Liver (tissue), 9 donors: ENCODE measurements around the gene COX17. TPM values are rescaled to one million over a fixed set of nuclear protein-coding genes. Genes with fewer than 3 reads are reported as not detected.

ENCODE experiments used
- DNase-seq: peaks from one replicate; pipeline ENCODE4 v3.0.0-alpha.2; 2017; ENCODE audit warnings: low spot score
- H3K27ac ChIP-seq, 2 donors: one replicate each; pipeline ENCODE4 v1.7.0; 2013; ENCODE audit warnings: inconsistent platforms in 2 of 2, low read length in 2 of 2, control low read depth in 1 of 2, low read depth in 1 of 2, mild to moderate bottlenecking in 1 of 2
- H3K27me3 ChIP-seq, 4 donors: one replicate each; pipeline versions ENCODE4 v1.6.1 to v1.7.0; 2013; ENCODE audit warnings: low read length in 3 of 4, inconsistent platforms in 1 of 4, mild to moderate bottlenecking in 1 of 4, moderate library complexity in 1 of 4; ENCODE audit not compliant: control insufficient read depth in 4 of 4, insufficient read depth in 4 of 4
- H3K36me3 ChIP-seq, 4 donors: one replicate each; pipeline versions ENCODE4 v1.6.1 to v1.7.0; 2013; ENCODE audit warnings: low read length in 3 of 4, mild to moderate bottlenecking in 3 of 4, low read depth in 1 of 4, moderate library complexity in 1 of 4; ENCODE audit not compliant: control insufficient read depth in 4 of 4, insufficient read depth in 3 of 4
- H3K4me1 ChIP-seq, 4 donors: one replicate each; pipeline versions ENCODE4 v1.6.1 to v1.7.0; 2013; ENCODE audit warnings: low read length in 3 of 4, mild to moderate bottlenecking in 3 of 4, moderate library complexity in 1 of 4; ENCODE audit not compliant: control insufficient read depth in 4 of 4, insufficient read depth in 4 of 4
- H3K4me3 ChIP-seq, 3 donors: one replicate each; pipeline versions ENCODE4 v1.6.1 to v1.7.0; 2013; ENCODE audit warnings: low read length in 3 of 3, control low read depth in 1 of 3, low read depth in 1 of 3, mild to moderate bottlenecking in 1 of 3
- H3K9ac ChIP-seq, 2 donors: one replicate each; pipeline ENCODE4 v1.7.0; 2013; ENCODE audit warnings: low read length in 2 of 2, mild to moderate bottlenecking in 2 of 2, moderate library complexity in 2 of 2, control low read depth in 1 of 2, low read depth in 1 of 2
- H3K9me3 ChIP-seq, 4 donors: one replicate each; pipeline versions ENCODE4 v1.6.1 to v1.7.0; 2013; ENCODE audit warnings: low read length in 3 of 4; ENCODE audit not compliant: control insufficient read depth in 4 of 4
- EGR1 ChIP-seq, 2 donors: IDR thresholded peaks; 2 replicates each; pipeline ENCODE4 v1.6.1; 2016 to 2018; ENCODE audit warnings: antibody characterized with exemption in 2 of 2, low read depth in 2 of 2
- FOXA1 ChIP-seq: IDR thresholded peaks from 2 replicates; pipeline ENCODE4 v1.6.1; 2016; ENCODE audit warnings: antibody characterized with exemption
- FOXA2 ChIP-seq: IDR thresholded peaks from 2 replicates; pipeline ENCODE4 v1.6.1; 2016; ENCODE audit warnings: antibody characterized with exemption
- GABPA ChIP-seq, 2 donors: IDR thresholded peaks in 1 of 2; conservative IDR thresholded peaks in 1 of 2; 2 replicates each; pipeline ENCODE4 v1.6.1; 2016; ENCODE audit warnings: antibody characterized with exemption in 2 of 2, mild to moderate bottlenecking in 1 of 2, moderate library complexity in 1 of 2
- HNF4A ChIP-seq, 2 donors: conservative IDR thresholded peaks; 2 replicates each; pipeline ENCODE4 v1.6.1; 2016; ENCODE audit warnings: antibody characterized with exemption in 2 of 2, mild to moderate bottlenecking in 2 of 2
- HNF4G ChIP-seq: IDR thresholded peaks from 2 replicates; pipeline ENCODE4 v1.6.1; 2016; ENCODE audit warnings: antibody characterized with exemption
- JUND ChIP-seq, 2 donors: IDR thresholded peaks; 2 replicates each; pipeline ENCODE4 v1.6.1; 2016; ENCODE audit warnings: antibody characterized with exemption in 2 of 2
- NR2F2 ChIP-seq: IDR thresholded peaks from 2 replicates; pipeline ENCODE4 v1.6.1; 2016; ENCODE audit warnings: antibody characterized with exemption
- RAD21 ChIP-seq, 2 donors: IDR thresholded peaks; 2 replicates each; pipeline ENCODE4 v1.6.1; 2016; ENCODE audit warnings: antibody characterized with exemption in 2 of 2, mild to moderate bottlenecking in 2 of 2
- RXRA ChIP-seq, 2 donors: IDR thresholded peaks; 2 replicates each; pipeline ENCODE4 v1.6.1; 2017 to 2018; ENCODE audit warnings: antibody characterized with exemption in 2 of 2, mild to moderate bottlenecking in 1 of 2
- SP1 ChIP-seq: IDR thresholded peaks from 2 replicates; pipeline ENCODE4 v1.6.1; 2018; ENCODE audit warnings: antibody characterized with exemption, mild to moderate bottlenecking
- TAF1 ChIP-seq: conservative IDR thresholded peaks from 2 replicates; pipeline ENCODE4 v1.6.1; 2016; ENCODE audit warnings: antibody characterized with exemption, mild to moderate bottlenecking
- YY1 ChIP-seq: IDR thresholded peaks from 2 replicates; pipeline ENCODE4 v1.6.1; 2016; ENCODE audit warnings: antibody characterized with exemption, mild to moderate bottlenecking
- WGBS: extraction: QIAGEN DNeasy Blood & Tissue Kit; methylation state at CpG from one replicate; pipeline ENCODE4 v1.1.7; 2013; 5-methylcytosine and 5-hydroxymethylcytosine counted together
- polyA plus RNA-seq, 2 donors: library from polyadenylated mRNA; stranded (reverse) in 1 of 2; unstranded in 1 of 2; fragments of 200-250 nt in 1 of 2; fragments of >200 nt in 1 of 2; fragmentation: Nextera tagmentation in 1 of 2; extraction: Ambion mirVana in 1 of 2; gene quantifications; one replicate each; pipeline versions ENCODE4 v1.2.1 to v1.2.3, GENCODE V29; 2013 to 2015
- total RNA-seq, 2 donors: library from RNA; depleted of rRNA; stranded (reverse); fragments of >200 nt; gene quantifications; one replicate each; pipeline ENCODE4 v1.2.3, GENCODE V29; 2014
- TF ChIP-seq, protein P1 (sequence below): IDR thresholded peaks from 2 replicates; pipeline ENCODE4 v1.6.1; 2016; ENCODE audit warnings: antibody characterized with exemption
- TF ChIP-seq, protein P2 (sequence below): IDR thresholded peaks from 2 replicates; pipeline ENCODE4 v1.6.1; 2016; ENCODE audit warnings: antibody characterized with exemption, mild to moderate bottlenecking
- TF ChIP-seq, protein P3 (sequence below): IDR thresholded peaks from 2 replicates; pipeline ENCODE4 v1.6.1; 2016; ENCODE audit warnings: antibody characterized with exemption
- TF ChIP-seq, protein P4 (sequence below): IDR thresholded peaks from 2 replicates; pipeline ENCODE4 v1.6.1; 2016; ENCODE audit warnings: antibody characterized with exemption
- TF ChIP-seq, protein P5 (sequence below): fragments of 150-350 bp; IDR thresholded peaks from 2 replicates; pipeline ENCODE4 v1.5.1; 2017; ENCODE audit warnings: improper control_type of control experiment, low read depth, low read length; ENCODE audit not compliant: missing input control
- donor health status: healthy.
- donor health status: healthy.
- donor health status: healthy.
- donor health status: healthy.
- donor health status: healthy.

COX17 gene, protein sequence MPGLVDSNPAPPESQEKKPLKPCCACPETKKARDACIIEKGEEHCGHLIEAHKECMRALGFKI
- 10 to 100 TPM; 10.3 to 30.6 TPM for total RNA-seq
- polyA plus RNA-seq: 100 to 1,000 TPM in 1 of 2 donors, 10 to 100 TPM in 1; 67.3 to 164 TPM

DNA sequence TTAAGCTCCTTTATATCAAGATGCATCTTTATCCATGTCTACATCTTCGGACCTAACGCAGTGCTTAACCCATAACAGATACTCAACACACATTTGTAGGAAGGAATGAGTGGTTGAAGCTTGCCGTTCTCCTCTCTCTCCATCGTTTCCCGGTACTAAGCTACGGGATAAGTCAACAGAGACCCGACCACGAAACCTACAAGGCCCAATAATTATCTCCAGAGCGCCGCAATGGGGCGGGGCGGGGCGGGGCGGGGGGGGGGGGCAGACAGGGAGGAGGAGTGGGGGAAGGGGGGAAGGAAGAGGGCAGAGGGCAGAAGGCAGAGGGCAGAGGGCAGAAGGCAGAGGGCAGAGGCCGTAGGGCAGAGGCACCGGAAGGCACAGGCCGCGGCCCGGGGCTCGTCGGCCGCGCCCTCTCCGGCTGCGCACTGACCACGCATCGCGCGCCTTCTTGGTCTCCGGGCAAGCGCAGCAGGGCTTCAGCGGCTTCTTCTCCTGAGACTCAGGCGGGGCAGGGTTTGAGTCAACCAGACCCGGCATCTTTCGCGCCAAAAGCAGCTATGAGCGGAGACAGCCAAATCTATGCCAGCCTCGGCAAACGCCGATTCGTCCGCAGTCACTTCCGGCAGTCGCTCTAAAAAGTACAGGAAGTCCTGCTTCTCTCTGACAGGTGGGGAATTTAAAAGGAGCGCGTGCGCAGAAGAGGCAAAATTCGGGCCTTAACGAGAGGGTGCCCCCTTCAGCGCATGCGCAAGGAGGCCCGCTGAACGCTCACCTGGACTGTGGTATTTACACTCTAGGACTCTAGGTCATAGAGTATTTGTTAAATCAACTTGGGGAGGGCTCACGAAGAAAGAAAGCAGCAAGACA, at the start of gene COX17:
TSS of gene COX17 (minus strand) at position 636 of the 870 bp plus-strand sequence. CDS start at position 540, 96 bp downstream.
- Histone ChIP-seq H3K4me1 (peaks cover 0 to 20% (median 14%) of the 10 kb centered on the region in 4 donors), H3K9ac (peak within 1 kb of the TSS; percentile 74 to 77), H3K9me3 (no peaks in the 10 kb centered on the region), H3K27me3 (no peaks in the 10 kb centered on the region), H3K4me3 (peak within 1 kb of the TSS; percentile 65 to 95 (median 89)), H3K36me3 (peaks cover 6 to 18% (median 13%) of the 10 kb centered on the region in 4 donors), H3K27ac (peak within 1 kb of the TSS; percentile 93 to 95)
- DNase-seq: peak; percentile 92
- under 1% methylated on average over 54 of the region's 54 CpGs for WGBS
- TF ChIP-seq HNF4A (conservative IDR thresholded peaks at IDR 0.05) (peak; percentile 97 to 98), EGR1 (IDR thresholded peaks at IDR 0.05; ENCODE audit: low read depth in 2 of 2) (no peak), SP1 (peak; percentile 62), YY1 (peak; percentile 69), NR2F2 (peak; percentile 91), HNF4G (peak; percentile 79), RAD21 (IDR thresholded peaks at IDR 0.05) (peak; percentile 37 to 39), JUND (IDR thresholded peaks at IDR 0.05) (peak in 1 of 2 donors; percentile 60), RXRA (IDR thresholded peaks at IDR 0.05) (peak; percentile 64 to 66), FOXA1 (peak; percentile 87), FOXA2 (peak; percentile 91), TAF1 (peak; percentile 40), GABPA (IDR thresholded peaks at IDR 0.05 in 1 of 2, conservative IDR thresholded peaks at IDR 0.05 in 1 of 2) (peak; percentile 82 to 93)
- TF ChIP-seq, protein P1, sequence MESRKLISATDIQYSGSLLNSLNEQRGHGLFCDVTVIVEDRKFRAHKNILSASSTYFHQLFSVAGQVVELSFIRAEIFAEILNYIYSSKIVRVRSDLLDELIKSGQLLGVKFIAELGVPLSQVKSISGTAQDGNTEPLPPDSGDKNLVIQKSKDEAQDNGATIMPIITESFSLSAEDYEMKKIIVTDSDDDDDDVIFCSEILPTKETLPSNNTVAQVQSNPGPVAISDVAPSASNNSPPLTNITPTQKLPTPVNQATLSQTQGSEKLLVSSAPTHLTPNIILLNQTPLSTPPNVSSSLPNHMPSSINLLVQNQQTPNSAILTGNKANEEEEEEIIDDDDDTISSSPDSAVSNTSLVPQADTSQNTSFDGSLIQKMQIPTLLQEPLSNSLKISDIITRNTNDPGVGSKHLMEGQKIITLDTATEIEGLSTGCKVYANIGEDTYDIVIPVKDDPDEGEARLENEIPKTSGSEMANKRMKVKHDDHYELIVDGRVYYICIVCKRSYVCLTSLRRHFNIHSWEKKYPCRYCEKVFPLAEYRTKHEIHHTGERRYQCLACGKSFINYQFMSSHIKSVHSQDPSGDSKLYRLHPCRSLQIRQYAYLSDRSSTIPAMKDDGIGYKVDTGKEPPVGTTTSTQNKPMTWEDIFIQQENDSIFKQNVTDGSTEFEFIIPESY: peak; percentile 65
- TF ChIP-seq, protein P2, sequence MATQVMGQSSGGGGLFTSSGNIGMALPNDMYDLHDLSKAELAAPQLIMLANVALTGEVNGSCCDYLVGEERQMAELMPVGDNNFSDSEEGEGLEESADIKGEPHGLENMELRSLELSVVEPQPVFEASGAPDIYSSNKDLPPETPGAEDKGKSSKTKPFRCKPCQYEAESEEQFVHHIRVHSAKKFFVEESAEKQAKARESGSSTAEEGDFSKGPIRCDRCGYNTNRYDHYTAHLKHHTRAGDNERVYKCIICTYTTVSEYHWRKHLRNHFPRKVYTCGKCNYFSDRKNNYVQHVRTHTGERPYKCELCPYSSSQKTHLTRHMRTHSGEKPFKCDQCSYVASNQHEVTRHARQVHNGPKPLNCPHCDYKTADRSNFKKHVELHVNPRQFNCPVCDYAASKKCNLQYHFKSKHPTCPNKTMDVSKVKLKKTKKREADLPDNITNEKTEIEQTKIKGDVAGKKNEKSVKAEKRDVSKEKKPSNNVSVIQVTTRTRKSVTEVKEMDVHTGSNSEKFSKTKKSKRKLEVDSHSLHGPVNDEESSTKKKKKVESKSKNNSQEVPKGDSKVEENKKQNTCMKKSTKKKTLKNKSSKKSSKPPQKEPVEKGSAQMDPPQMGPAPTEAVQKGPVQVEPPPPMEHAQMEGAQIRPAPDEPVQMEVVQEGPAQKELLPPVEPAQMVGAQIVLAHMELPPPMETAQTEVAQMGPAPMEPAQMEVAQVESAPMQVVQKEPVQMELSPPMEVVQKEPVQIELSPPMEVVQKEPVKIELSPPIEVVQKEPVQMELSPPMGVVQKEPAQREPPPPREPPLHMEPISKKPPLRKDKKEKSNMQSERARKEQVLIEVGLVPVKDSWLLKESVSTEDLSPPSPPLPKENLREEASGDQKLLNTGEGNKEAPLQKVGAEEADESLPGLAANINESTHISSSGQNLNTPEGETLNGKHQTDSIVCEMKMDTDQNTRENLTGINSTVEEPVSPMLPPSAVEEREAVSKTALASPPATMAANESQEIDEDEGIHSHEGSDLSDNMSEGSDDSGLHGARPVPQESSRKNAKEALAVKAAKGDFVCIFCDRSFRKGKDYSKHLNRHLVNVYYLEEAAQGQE: peak; percentile 76
- TF ChIP-seq, protein P3, sequence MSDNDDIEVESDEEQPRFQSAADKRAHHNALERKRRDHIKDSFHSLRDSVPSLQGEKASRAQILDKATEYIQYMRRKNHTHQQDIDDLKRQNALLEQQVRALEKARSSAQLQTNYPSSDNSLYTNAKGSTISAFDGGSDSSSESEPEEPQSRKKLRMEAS: peak; percentile 79
- TF ChIP-seq, protein P4, sequence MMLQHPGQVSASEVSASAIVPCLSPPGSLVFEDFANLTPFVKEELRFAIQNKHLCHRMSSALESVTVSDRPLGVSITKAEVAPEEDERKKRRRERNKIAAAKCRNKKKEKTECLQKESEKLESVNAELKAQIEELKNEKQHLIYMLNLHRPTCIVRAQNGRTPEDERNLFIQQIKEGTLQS: no peak
- TF ChIP-seq, protein P5, sequence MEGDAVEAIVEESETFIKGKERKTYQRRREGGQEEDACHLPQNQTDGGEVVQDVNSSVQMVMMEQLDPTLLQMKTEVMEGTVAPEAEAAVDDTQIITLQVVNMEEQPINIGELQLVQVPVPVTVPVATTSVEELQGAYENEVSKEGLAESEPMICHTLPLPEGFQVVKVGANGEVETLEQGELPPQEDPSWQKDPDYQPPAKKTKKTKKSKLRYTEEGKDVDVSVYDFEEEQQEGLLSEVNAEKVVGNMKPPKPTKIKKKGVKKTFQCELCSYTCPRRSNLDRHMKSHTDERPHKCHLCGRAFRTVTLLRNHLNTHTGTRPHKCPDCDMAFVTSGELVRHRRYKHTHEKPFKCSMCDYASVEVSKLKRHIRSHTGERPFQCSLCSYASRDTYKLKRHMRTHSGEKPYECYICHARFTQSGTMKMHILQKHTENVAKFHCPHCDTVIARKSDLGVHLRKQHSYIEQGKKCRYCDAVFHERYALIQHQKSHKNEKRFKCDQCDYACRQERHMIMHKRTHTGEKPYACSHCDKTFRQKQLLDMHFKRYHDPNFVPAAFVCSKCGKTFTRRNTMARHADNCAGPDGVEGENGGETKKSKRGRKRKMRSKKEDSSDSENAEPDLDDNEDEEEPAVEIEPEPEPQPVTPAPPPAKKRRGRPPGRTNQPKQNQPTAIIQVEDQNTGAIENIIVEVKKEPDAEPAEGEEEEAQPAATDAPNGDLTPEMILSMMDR: no peak
